NCI-H82 treated with DMSO at 0.1 percent for 48 hours (cell line): Measurements from ENCODE around the gene ADAMTS19.
"Not testable (repeated sequence)": the region's sequence is repeated elsewhere in the genome, so short reads cannot be mapped to it uniquely, and the experiment has no call there.

Source experiments
- DNase-seq: peaks from one replicate; lab custom pipeline; 2025; ENCODE audit not compliant: unreplicated experiment; lab: John Stamatoyannopoulos, UW

Gene ADAMTS19, protein sequence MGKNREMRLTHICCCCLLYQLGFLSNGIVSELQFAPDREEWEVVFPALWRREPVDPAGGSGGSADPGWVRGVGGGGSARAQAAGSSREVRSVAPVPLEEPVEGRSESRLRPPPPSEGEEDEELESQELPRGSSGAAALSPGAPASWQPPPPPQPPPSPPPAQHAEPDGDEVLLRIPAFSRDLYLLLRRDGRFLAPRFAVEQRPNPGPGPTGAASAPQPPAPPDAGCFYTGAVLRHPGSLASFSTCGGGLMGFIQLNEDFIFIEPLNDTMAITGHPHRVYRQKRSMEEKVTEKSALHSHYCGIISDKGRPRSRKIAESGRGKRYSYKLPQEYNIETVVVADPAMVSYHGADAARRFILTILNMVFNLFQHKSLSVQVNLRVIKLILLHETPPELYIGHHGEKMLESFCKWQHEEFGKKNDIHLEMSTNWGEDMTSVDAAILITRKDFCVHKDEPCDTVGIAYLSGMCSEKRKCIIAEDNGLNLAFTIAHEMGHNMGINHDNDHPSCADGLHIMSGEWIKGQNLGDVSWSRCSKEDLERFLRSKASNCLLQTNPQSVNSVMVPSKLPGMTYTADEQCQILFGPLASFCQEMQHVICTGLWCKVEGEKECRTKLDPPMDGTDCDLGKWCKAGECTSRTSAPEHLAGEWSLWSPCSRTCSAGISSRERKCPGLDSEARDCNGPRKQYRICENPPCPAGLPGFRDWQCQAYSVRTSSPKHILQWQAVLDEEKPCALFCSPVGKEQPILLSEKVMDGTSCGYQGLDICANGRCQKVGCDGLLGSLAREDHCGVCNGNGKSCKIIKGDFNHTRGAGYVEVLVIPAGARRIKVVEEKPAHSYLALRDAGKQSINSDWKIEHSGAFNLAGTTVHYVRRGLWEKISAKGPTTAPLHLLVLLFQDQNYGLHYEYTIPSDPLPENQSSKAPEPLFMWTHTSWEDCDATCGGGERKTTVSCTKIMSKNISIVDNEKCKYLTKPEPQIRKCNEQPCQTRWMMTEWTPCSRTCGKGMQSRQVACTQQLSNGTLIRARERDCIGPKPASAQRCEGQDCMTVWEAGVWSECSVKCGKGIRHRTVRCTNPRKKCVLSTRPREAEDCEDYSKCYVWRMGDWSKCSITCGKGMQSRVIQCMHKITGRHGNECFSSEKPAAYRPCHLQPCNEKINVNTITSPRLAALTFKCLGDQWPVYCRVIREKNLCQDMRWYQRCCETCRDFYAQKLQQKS

DNA sequence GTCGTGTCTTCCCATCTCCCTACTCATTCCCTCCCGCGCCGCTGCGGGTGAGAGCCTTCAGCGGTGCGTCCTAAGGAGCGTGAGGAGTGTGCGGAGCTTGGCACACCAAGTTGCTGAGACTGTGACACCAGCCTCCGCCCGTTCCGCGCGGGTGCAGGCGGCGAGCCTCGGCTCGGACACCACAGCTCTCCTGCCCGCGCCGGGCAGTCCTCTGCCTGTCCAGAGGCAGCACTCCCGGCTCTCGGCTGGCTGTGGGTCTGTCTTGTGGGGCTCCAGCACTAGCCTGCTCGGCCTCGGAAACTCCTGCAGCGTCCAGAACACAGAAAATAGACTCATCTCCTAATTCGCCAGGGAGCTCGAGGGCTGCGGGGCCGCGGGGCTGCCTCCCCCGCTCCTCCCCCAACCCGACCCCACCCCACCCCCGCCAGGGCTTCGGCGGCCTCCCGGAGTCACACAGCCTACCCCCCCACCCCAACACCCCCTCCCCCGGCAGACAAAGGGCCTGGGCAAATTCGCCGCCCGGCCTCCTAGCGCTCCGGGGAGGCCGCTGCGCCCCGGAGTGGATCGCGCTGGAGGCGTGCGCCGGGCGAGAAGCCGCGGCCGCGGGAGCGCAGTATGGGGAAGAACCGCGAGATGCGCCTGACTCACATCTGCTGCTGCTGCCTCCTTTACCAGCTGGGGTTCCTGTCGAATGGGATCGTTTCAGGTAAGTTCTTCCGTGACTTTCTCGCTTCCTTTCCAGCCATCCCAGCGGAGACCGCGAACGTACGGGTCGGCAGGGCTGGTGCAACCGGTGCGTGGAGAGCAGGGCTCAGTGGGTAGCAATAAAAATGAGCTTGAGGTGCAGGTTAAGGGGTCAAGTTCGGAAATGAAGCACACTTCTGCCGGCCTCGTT, at the start of gene ADAMTS19:
Gene ADAMTS19, plus strand, starts transcription at position 522 of the 895 bp plus-strand sequence. Its CDS starts 94 bp downstream, at position 616.
- DNase-seq: no peak

DNA sequence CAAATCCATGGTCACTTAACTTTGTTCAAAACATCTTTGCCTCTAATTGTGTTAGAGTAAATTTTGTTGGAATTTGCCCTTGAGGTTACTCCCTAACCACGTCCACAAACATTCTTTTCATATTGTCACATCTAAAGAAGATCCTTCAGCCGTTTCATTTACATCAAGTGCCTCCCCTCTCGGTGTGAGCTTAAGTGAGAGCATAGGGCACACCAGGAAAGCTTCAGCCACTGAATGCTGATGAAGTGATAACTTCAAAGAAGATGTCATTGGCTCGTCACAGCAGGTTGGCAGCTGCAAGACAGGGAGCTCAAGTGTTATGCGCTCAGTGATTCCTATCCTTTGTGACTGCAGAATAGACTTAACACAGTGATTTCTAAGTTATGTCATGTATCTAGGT, 49.6 kb upstream of the ADAMTS19 start:
- no peak for DNase-seq

DNA sequence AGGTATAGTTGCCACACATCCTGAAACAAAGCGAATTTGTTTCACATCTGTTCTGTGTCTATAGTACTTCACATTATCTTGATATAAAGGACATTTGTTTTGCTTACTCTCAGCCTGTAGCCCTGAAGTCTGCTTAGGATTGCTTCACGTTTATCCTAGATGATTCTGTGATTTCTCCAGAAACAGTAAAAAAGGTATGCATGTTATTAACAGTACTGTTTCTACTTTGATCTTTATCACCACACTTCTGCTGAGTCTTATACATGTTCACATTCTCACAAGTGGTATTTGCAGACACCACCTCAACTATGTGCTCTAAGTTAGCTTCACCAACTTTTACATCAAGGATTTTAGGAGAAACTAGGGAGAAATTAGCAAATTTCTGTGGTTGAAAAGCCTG, 47.4 kb upstream of the ADAMTS19 start:
- no peak for DNase-seq

DNA sequence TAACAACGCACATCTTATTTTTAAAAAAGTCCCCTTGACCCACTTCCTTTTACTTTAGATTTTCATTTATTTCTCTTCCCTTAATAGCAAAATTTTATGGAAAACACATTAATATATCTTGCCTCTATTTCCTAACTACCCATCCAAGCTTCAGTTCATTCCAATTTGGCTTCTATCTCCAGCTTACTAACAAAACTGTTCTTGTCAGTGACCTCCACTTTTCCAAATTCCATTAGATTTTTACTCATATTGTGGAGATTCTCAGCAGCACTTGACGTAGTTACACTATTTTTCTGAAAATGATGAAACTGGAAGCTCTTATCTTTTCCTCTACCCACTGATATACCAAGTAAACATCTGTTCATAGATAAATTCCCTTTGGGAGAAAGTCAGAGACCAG, 46.5 kb upstream of the ADAMTS19 start:
- DNase-seq: no peak

DNA sequence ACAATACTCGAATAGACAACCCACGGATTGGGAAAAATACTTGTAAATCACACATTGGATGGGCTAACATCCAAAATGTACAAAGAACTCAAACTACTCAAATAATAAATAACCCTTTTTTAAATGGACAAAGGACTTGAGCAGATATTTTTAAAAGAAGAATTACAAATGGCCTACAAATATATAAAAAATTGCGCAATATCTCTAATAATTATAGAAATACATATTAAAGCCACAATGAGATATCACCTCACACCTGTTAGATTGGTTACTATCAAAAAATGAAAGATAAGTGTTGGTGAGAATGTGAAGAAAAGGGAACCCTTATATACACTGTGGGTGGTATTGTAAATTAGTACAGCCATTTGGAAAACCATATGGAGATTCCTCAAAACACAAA, 40.8 kb upstream of the ADAMTS19 start:
- no peak for DNase-seq

DNA sequence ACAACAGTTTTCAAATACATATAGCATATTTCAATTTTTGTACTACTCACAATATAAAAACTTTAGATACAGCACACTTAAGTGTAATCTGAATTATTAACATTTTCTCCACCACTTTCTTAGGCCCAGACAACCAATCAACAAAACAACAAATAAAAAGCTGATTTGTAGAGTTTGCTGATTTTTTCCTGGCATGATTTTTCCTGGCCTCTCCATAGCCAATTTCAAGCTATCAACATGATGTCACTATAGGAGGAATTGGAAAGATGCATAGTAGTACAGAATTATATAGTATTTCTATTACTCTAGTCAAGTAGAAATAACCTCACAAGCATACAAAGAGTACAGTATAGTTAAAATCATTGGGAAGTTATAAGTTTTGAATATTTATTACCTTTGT, 35.1 kb upstream of the ADAMTS19 start:
- DNase-seq: no peak

DNA sequence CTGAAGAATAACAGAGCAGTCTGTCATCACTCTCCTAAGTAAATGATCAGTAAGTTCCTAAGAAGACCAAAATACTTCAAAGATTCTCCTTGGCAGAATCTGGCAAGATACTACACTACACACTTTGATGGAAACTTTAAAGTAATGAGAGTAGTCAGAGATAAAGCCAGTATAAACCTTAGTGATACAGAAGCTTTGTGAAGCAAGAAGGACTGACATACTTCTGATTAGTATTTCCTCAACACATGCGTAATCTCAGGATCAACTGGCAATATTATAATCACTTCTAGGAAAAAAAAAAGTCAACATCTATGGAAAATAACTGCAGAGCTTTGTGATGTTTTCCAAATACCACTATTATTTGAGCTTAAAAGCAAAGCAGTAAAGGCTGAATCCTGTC, 34.0 kb upstream of the ADAMTS19 start:
- DNase-seq: no peak

DNA sequence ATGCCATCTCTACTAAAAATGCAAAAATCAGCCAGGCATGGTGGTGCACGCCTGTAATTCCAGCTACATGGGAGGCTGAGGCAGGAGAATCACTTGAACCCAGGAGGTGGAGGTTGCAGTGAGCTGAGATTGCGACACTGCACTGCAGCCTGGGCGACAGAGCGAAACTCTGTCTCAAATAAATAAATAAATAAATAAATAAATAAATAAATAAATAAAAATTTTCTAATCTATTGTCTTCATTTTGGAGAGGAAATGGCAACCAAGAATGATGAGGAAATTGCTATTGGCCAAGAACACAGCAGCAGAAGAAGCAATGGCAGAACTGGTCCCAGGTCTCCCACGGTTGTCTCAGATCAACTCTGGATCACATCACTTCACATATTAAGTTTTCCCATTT, 31.5 kb upstream of the ADAMTS19 start:
- not testable (repeated sequence) for DNase-seq

DNA sequence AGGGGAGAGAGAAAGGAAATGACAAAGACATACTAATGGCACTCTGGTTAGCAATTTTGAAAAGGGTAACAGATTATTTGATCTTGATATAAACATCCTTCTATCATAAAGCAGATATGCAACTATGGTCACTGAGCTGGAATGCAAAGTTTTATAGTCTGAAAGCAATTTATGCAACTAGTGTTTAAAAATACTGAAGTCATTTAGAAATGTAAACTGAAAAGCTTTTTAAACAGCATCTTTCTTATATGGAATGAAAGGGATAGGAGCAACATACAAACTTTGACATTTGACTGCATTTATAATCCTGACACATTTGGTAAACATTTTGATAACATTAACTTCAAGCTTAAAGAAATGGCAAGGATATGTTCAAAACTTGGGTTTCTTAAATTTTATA, 28.7 kb upstream of the ADAMTS19 start:
- no peak for DNase-seq

DNA sequence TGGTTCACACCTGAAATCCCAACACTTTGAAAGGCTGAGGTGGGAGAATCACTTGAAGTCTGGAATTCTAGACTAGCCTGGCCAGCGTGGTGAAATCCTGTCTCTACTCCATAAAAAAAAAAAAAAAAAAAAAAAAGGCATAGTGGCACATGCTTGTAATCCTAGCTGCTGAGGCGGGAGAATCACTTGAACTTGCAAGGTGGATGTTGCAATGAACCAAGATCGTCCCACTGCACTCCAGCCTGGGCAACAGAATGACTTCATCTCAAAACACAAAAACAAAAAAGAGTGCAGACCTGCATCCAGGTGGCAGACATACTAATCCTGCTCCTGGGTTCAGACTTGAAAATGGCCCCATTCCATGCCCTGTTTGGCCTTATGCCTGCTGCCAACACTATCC, 21.8 kb upstream of the ADAMTS19 start:
- no peak for DNase-seq

DNA sequence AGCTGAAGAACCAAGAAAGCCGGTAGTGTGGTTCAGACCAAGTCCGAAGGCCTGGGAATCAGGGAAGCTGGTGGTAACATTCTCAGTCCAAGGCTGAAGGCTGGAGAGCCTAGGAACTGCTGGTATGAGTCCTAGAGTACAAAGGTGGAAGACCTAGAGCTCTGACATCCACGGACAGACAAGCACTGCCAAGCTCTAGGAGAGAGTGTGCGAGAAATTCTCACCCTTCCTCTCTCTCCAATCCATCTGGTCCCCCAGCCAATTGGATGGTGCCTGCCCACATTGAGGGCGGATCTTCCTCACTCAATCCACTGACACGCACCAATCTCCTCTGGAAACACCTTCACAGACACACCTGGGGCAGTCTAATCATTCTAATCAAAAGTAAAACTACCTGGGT, 19.7 kb upstream of the ADAMTS19 start:
- DNase-seq: no peak

DNA sequence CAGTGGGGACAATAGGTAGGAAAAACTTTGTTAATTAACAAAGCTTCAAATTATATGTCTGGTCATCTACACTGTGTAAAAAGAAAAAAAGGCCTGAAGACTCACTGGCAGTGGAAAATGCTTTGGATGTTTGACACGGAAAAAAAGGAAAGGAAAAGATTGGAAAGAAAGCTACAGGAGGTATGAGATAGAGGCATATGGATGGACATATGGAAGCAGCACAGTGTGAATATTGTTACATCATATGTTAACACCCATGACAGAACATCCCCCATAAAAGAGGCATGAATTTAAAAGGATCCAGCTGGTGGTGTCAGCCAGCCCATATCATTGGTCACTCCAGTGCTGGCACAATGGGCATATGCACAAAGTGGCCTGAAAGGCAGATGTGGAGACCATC, 19.0 kb upstream of the ADAMTS19 start:
- DNase-seq: no peak

DNA sequence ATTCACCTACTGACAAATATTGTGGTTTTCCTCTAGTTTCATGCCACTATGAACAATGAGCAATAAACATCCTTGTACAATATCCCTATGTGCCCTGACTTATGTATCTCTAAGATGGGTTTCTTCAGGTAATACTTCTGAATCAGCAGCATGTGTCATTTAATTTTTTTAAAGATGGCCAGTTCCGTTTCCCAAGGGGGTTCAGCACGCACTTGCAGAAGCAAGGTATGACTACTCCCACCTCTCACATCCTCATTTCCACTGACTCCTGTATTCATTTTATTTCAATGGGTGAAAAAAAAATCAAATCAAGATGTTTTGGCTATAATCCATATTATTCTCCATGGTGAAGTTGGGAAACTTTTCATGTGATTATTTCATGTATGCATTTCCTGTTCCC, 14.7 kb upstream of the ADAMTS19 start:
- DNase-seq: no peak

DNA sequence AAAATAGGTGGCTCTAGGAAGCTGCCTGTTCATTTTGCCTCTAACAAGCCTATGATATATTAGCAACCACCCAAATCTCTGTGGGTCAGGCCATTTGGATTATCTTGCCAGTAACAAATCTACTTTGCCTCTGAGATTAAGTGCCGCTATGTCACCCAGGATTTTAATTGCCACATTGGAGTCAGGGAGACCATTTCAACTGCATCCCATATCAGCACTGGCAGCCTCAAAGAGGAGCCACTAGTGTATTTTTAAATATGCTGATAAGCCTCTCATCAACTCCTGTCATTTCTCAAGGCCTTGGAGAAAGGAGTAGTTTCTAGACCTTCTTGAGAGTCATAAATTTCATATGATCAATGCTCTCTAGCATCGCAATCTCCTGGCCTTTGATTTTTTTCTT, 12.1 kb upstream of the ADAMTS19 start:
- DNase-seq: no peak

DNA sequence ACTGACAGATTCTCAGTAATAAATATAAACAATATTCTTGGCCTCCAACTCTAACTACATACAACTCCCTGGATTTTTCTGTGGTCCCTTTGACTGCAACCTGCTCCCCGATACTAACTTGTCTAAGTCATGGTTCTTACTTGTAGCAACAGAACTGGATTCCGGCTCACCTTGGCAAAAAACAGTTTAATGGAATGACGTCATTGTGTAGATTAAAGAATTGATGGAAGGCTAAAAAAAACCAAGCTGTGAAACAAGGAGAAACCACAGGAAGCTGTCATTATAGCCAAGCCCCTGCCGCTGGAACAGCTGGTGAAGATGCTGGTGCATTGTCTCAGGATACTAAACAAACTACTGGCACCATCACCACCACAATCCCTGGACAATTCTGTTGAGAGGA, 11.4 kb upstream of the ADAMTS19 start:
- DNase-seq: no peak

DNA sequence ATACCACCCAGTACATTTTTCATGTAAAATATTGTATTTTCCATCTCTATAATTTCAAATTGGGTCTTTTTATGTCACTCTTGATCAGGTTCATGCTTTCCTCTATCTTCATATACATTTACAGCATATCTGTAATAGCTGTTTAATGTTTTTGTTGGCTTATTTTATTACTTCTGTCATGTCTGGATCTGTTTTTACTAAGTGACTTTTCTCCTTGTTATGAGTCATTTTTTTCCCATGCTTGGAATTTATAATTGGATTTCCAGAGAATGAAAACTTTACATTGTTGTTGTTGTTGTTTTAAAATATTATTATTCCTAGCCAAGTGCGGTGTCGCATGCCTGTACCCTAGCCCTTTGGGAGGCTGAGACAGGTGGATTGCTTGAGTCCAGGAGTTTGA, 5.6 kb upstream of the ADAMTS19 start:
- no peak for DNase-seq

DNA sequence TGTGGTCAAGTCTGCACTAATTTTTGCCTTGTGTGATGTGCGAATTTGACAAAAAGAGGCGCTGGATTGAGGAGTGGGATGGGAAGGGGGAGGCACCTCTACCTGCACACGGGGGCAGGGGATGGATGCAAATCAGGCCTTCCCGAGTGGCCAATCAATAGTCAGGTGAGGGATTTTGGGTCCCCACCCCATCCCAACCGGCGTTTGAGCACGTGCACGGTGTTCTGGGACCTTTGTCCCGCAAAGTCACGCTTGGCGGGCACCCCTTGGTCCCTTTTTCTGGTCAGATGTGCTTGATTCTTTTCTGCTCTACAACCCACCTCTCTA, 685 bp upstream of the ADAMTS19 start:
- no peak for DNase-seq

DNA sequence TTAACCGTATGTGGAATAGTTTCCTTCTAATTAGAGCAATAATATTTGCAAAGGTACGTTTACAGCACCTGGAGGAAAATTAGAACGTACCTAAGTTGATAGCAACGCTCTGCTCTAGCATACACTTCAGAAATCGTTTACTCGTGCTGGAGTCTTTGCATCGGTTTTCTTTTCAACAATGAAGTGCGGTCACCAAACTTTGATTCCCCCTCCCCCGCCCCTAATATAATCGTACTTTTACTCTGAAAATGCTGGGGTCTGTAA, 506 bp downstream of the ADAMTS19 start:
- DNase-seq: no peak

DNA sequence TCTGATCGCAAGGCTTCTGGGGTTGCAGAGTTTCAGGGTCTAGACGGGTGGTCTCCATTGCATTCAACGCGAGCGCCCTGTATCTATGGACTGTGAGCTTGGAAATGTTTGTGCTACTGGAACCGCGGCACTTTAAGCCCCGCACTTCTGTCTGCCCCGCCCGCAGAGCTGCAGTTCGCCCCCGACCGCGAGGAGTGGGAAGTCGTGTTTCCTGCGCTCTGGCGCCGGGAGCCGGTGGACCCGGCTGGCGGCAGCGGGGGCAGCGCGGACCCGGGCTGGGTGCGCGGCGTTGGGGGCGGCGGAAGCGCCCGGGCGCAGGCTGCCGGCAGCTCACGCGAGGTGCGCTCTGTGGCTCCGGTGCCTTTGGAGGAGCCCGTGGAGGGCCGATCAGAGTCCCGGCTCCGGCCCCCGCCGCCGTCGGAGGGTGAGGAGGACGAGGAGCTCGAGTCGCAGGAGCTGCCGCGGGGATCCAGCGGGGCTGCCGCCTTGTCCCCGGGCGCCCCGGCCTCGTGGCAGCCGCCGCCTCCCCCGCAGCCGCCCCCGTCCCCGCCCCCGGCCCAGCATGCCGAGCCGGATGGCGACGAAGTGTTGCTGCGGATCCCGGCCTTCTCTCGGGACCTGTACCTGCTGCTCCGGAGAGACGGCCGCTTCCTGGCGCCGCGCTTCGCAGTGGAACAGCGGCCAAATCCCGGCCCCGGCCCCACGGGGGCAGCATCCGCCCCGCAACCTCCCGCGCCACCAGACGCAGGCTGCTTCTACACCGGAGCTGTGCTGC, 1.0 kb downstream of the ADAMTS19 start:
- no peak for DNase-seq

DNA sequence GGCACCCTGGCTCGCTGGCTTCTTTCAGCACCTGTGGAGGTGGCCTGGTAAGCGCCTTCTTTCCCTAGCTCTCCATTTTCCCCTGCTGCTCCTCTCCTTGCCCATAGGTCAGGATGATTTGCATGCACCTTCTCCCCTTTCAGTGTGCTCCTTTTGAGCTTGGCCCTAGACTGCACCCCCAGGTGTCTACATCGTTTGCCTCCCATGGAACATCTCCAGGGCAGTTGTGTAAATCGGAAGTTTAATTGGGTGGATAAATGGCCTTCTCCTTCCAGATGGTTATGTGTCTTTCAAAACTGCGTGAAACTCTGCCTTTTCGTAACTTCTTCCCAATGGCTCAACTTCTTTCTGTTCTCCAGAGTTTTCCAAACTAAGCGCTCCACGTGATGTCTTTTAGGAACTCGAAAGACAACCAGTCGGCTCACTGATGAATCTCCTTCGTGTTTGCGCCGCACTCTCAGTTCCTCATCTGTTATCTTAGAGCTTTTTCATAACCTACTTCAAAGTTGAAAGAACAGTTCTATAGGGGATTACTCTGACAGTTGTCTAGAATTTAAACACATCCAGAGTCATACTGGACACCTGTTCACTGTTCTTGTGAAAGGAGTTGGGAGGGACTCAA, 1.7 kb downstream of the ADAMTS19 start:
- DNase-seq: no peak
